MM.1S (cell line): ENCODE measurements around the gene BCL6.

Experiments
- DNase-seq: peaks from one replicate; pipeline ENCODE4 v3.0.0-alpha.2; 2015
- H2AFZ ChIP-seq: fragments of 300-600 bp; sonication (generic); 2 replicates; pipeline ENCODE4 v1.6.0; 2016; ENCODE audit warnings: antibody characterized with exemption, low read length
- H3F3A ChIP-seq: fragments of 300-600 bp; sonication (generic); 2 replicates; pipeline ENCODE4 v1.6.1; 2016; ENCODE audit warnings: mild to moderate bottlenecking, antibody characterized with exemption, low read length, moderate library complexity, mixed read lengths; ENCODE audit not compliant: insufficient read depth
- H3K27ac ChIP-seq: fragments of 300-600 bp; sonication (generic); 2 replicates; pipeline ENCODE4 v1.5.1; 2016; ENCODE audit warnings: mild to moderate bottlenecking, low read length
- H3K27me3 ChIP-seq: fragments of 300-600 bp; sonication (generic); replicated peaks from 2 replicates; pipeline ENCODE4 v1.6.0; 2016; ENCODE audit warnings: low read length; ENCODE audit not compliant: insufficient read depth
- H3K36me3 ChIP-seq: fragments of 300-600 bp; sonication (generic); replicated peaks from 2 replicates; pipeline ENCODE4 v1.6.1; 2016; ENCODE audit warnings: mild to moderate bottlenecking, low read length, mixed read lengths; ENCODE audit not compliant: insufficient read depth
- H3K4me1 ChIP-seq: fragments of 300-600 bp; sonication (generic); 2 replicates; pipeline ENCODE4 v1.6.1; 2016; ENCODE audit warnings: low read length, mixed read lengths
- H3K4me2 ChIP-seq: fragments of 300-600 bp; sonication (generic); 2 replicates; pipeline ENCODE4 v1.6.0; 2016; ENCODE audit warnings: low read depth, low read length
- H3K4me3 ChIP-seq: fragments of 300-600 bp; sonication (generic); 2 replicates; pipeline ENCODE4 v1.5.1; 2016; ENCODE audit warnings: low read length, mixed read lengths
- H3K79me2 ChIP-seq: fragments of 300-600 bp; sonication (generic); 2 replicates; pipeline ENCODE4 v1.6.1; 2016; ENCODE audit warnings: mixed run types, low read length, mixed read lengths
- H3K9ac ChIP-seq: fragments of 300-600 bp; sonication (generic); 2 replicates; pipeline ENCODE4 v1.6.1; 2016; ENCODE audit warnings: low read length, mixed read lengths
- H3K9me2 ChIP-seq: fragments of 300-600 bp; sonication (generic); replicated peaks from 2 replicates; pipeline ENCODE4 v1.6.1; 2016; ENCODE audit warnings: mild to moderate bottlenecking, low read length, mixed read lengths; ENCODE audit not compliant: insufficient read depth
- H3K9me3 ChIP-seq: fragments of 300-600 bp; sonication (generic); replicated peaks from 2 replicates; pipeline ENCODE4 v1.6.1; 2016; ENCODE audit warnings: mild to moderate bottlenecking, low read length, mixed read lengths; ENCODE audit not compliant: insufficient read depth
- H4K20me1 ChIP-seq: fragments of 300-600 bp; sonication (generic); 2 replicates; pipeline ENCODE4 v1.6.1; 2016; ENCODE audit warnings: mild to moderate bottlenecking, low read length, moderate library complexity, mixed read lengths; ENCODE audit not compliant: insufficient read depth
- EZH2 ChIP-seq: fragments of 300-600 bp; sonication (generic); optimal IDR thresholded peaks from 2 replicates; pipeline ENCODE3; 2017; ENCODE audit warnings: low read depth, mild to moderate bottlenecking, antibody characterized with exemption, low read length, mixed read lengths
- EZH2phosphoT487 ChIP-seq: fragments of 300-600 bp; sonication (generic); IDR thresholded peaks from 2 replicates; pipeline ENCODE4 v1.6.1; 2018; ENCODE audit warnings: antibody characterized with exemption, low read length
- TF ChIP-seq, protein P1 (sequence below): fragments of 300-600 bp; sonication (generic); IDR thresholded peaks from 2 replicates; pipeline ENCODE4 v1.5.1; 2016; ENCODE audit warnings: antibody characterized with exemption, low read length, mixed read lengths

The BCL6 gene

DNA sequence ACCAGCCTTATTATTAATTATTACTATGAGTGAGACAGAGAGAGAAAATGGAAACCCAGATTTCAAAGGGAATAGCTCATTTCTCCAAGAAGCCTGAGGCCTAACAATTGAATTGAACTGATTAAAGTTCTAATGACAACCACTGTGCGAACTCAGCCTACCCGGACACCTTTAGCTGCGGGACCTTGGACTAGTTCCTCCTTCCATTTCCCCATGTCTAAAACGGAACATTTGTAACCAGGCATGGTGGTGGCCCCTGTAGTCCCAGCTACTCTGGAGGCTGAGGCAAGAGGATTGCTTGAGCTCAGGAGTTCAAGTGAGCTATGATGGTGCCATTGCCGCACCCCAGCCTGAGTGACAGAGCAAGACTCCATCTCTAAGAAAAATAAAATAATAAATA, 26.5 kb downstream of the BCL6 start:
- Histone ChIP-seq H3K4me1 (peaks cover 5% of the 10 kb centered on the region), H3F3A (peaks cover 4% of the 10 kb centered on the region; the same call in 1 of the 2 replicates), H3K9me2 (no peaks in the 10 kb centered on the region), H3K4me2 (no peak overlapping the region), H3K9me3 (no peaks in the 10 kb centered on the region), H3K27me3 (no peaks in the 10 kb centered on the region), H2AFZ (no peak overlapping the region), H3K79me2 (no peaks in the 10 kb centered on the region), H3K4me3 (no peak overlapping the region), H4K20me1 (no peaks in the 10 kb centered on the region), H3K36me3 (no peaks in the 10 kb centered on the region), H3K27ac (no peak overlapping the region), H3K9ac (no peak overlapping the region)
- DNase-seq: no peak
- TF ChIP-seq EZH2phosphoT487 (no peak), EZH2 (no peak)
- TF ChIP-seq, protein P1, sequence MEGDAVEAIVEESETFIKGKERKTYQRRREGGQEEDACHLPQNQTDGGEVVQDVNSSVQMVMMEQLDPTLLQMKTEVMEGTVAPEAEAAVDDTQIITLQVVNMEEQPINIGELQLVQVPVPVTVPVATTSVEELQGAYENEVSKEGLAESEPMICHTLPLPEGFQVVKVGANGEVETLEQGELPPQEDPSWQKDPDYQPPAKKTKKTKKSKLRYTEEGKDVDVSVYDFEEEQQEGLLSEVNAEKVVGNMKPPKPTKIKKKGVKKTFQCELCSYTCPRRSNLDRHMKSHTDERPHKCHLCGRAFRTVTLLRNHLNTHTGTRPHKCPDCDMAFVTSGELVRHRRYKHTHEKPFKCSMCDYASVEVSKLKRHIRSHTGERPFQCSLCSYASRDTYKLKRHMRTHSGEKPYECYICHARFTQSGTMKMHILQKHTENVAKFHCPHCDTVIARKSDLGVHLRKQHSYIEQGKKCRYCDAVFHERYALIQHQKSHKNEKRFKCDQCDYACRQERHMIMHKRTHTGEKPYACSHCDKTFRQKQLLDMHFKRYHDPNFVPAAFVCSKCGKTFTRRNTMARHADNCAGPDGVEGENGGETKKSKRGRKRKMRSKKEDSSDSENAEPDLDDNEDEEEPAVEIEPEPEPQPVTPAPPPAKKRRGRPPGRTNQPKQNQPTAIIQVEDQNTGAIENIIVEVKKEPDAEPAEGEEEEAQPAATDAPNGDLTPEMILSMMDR: no peak

DNA sequence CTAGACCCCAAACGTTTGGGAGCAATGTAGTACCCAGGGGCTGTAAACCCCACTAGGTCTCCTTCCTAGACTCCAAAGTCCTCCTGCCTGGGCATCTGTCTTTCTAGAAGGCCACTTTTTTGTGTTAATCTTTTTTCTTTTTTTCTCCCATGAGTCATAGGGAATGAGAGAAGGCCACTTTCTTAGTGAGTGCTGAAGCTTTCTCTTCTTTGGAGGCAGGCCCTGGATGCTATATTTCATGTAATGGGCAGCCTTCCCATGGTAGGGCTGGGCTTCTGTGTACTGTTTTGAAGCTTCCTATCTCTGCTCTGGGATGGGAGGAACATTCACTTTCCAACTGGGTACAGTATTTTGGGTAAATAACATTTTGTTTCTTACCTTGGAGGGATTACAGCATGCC, 27.7 kb downstream of the BCL6 start:
- Histone ChIP-seq H3K9ac (no peak overlapping the region), H3K79me2 (no peaks in the 10 kb centered on the region), H3K4me3 (no peak overlapping the region), H2AFZ (no peak overlapping the region), H3K27ac (no peak overlapping the region), H3F3A (peaks cover 4% of the 10 kb centered on the region; the same call in 1 of the 2 replicates), H3K9me3 (no peaks in the 10 kb centered on the region), H3K4me2 (no peak overlapping the region), H3K36me3 (no peaks in the 10 kb centered on the region), H3K27me3 (no peaks in the 10 kb centered on the region), H3K9me2 (no peaks in the 10 kb centered on the region), H4K20me1 (no peaks in the 10 kb centered on the region), H3K4me1 (peaks cover 6% of the 10 kb centered on the region)
- no peak for DNase-seq
- TF ChIP-seq, protein P1: no peak
- TF ChIP-seq EZH2phosphoT487 (no peak), EZH2 (no peak)

DNA sequence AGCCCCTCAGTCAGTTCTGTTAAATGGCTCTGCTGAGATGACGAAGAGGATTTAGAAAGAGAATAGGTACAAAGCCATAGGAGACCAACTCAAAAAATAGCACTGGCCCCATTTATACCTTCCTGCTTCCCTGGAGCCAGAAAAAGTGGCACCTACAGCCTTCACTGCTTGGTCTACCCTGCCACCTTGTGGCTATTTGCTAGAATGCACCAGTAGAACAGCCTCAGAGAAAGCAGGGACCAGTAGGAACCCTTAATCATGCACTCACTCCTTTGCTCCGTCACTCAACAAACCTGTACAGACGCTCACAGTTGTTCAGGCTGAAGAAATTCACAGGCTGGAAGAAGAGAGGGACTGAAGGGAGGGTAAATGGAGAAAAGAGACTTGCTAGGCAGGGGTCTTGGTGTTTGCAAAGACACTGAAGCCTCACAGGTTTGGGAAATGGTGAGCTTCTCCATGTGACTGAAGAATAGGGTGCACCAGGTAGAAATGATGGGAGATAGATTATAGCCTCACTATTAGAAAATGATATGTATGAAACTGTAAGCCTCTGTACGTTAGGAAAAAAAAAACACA, 30.8 kb downstream of the BCL6 start:
- H3K27ac ChIP-seq: no peak overlapping the region
- H3K4me3 ChIP-seq: no peak overlapping the region; the same call in 1 of the 2 replicates
- H3K4me1 ChIP-seq: peaks cover 6% of the 10 kb centered on the region
- no peaks in the 10 kb centered on the region for H3K79me2 ChIP-seq
- no peaks in the 10 kb centered on the region for H4K20me1 ChIP-seq
- peak; percentile 82 for DNase-seq
- H3K9me3 ChIP-seq: no peaks in the 10 kb centered on the region
- H3K27me3 ChIP-seq: no peaks in the 10 kb centered on the region
- peak overlapping the region; percentile 65 for H3K4me2 ChIP-seq
- no peaks in the 10 kb centered on the region for H3K36me3 ChIP-seq
- TF ChIP-seq, protein P1: peak; percentile 99
- no peak for TF ChIP-seq EZH2phosphoT487
- no peaks in the 10 kb centered on the region for H3K9me2 ChIP-seq
- peaks cover 4% of the 10 kb centered on the region; the same call in 1 of the 2 replicates for H3F3A ChIP-seq
- peak overlapping the region; percentile 66 for H2AFZ ChIP-seq
- H3K9ac ChIP-seq: no peak overlapping the region
